GM18951 (cell line): Measurements from ENCODE around the gene YWHAG.
"Not testable (repeated sequence)": the region's sequence is repeated elsewhere in the genome, so short reads cannot be mapped to it uniquely, and the experiment has no call there.

ENCODE experiments used
- POLR2A ChIP-seq: IDR thresholded peaks from 4 replicates; pipeline ENCODE4 v1.6.1; 2011; ENCODE audit warnings: mild to moderate bottlenecking; ENCODE audit not compliant: insufficient read length, insufficient read depth; ENCODE audit errors: extremely low read depth
- in situ Hi-C: fragments of 300-500 bp; cut with MboI; formaldehyde crosslinking; loops from one replicate; pipeline ENCODE4 v1.12.0; 2022; ENCODE audit warnings: low sequenced_read_pairs, mixed read lengths, inconsistent platforms; ENCODE audit not compliant: unreplicated experiment

The YWHAG gene

GRCh38 chr7:76393116-76394031 lies 34.6 kb upstream of the YWHAG start:
- in situ Hi-C loops = no loop called here

GRCh38 chr7:76392531-76393115 lies 33.8 kb upstream of the YWHAG start:
- TF ChIP-seq POLR2A = no peak

More at GRCh38 chr7:76393116-76394031, 34.6 kb upstream of the YWHAG start:
- TF ChIP-seq POLR2A = peak; percentile 84

GRCh38 chr7:76390092-76390491 lies 31.3 kb upstream of the YWHAG start:
- in situ Hi-C loops = no loop called here
- no peak for TF ChIP-seq POLR2A

More at GRCh38 chr7:76392531-76393115, 33.8 kb upstream of the YWHAG start:
- in situ Hi-C loops = no loop called here

GRCh38 chr7:76387789-76388188 lies 29.0 kb upstream of the YWHAG start:
- in situ Hi-C loops = not testable (repeated sequence)

- no peak for TF ChIP-seq POLR2A
- in situ Hi-C loops = no loop called here
Measured at GRCh38 chr7:76386691-76387260, 28.0 kb upstream of the YWHAG start.

GRCh38 chr7:76383089-76383944 lies 24.5 kb upstream of the YWHAG start:
- no peak for TF ChIP-seq POLR2A
- in situ Hi-C loops = no loop called here

GRCh38 chr7:76381814-76382213 lies 23.0 kb upstream of the YWHAG start:
- no peak for TF ChIP-seq POLR2A
- in situ Hi-C loops = no loop called here

- no peak for TF ChIP-seq POLR2A
- in situ Hi-C loops = no loop called here
Measured at GRCh38 chr7:76380623-76380966, 21.8 kb upstream of the YWHAG start.

- TF ChIP-seq POLR2A = no peak
- in situ Hi-C loops = no loop called here
Measured at GRCh38 chr7:76377186-76377918, 18.6 kb upstream of the YWHAG start.

GRCh38 chr7:76375251-76375650 lies 16.5 kb upstream of the YWHAG start:
- no peak for TF ChIP-seq POLR2A
- in situ Hi-C loops = no loop called here

GRCh38 chr7:76372984-76373833 lies 14.4 kb upstream of the YWHAG start:
- TF ChIP-seq POLR2A = no peak
- in situ Hi-C loops = no loop called here

GRCh38 chr7:76371396-76371795 lies 12.6 kb upstream of the YWHAG start:
- no peak for TF ChIP-seq POLR2A
- in situ Hi-C loops = no loop called here
